ENCODE results near the gene RHNO1.

- TF ChIP-seq CTCF (conservative IDR thresholded peaks at IDR 0.05 in 1 of 2, IDR thresholded peaks at IDR 0.05 in 1 of 2; ENCODE audit: low read depth in 1 of 2, low read length in 2 of 2): no peak
- no peak for TF ChIP-seq EZH2 (IDR thresholded peaks at IDR 0.05; ENCODE audit: low read length, missing control alignments)
Observed at GRCh38 chr12:2930865-2931264, 53.8 kb downstream of the RHNO1 start.
